Measurements from ENCODE around the gene CTBP2. TPM values are rescaled to one million over a fixed set of nuclear protein-coding genes. Genes with fewer than 3 reads are reported as not detected.

CTBP2 gene
- total and polyA plus RNA-seq, 2 of the 13 experiments (the other 11 are each of a cell fraction or from before 2014, with no cell fraction given) = 0.08 TPM; not detected in 1

- no peak for TF ChIP-seq HNRNPK (IDR thresholded peaks at IDR 0.05; ENCODE audit: low read depth, low read length, poor library complexity, severe bottlenecking)
- TF ChIP-seq ZNF256 (CRISPR knock-in tag; conservative IDR thresholded peaks at IDR 0.05) = no peak
- Histone ChIP-seq H3K4me2 (ENCODE audit: low read depth, low read length) (no peak overlapping the region), H3K79me2 (ENCODE audit: insufficient read depth, low read length) (no peaks in the 10 kb centered on the region), H3K9me3 (ENCODE audit: low read length) (peaks cover 5% of the 10 kb centered on the region; the same call in 1 of the 2 replicates), H3K4me1 (ENCODE audit: insufficient read depth, low read length) (peaks cover 9% of the 10 kb centered on the region), H4K20me1 (ENCODE audit: insufficient read depth, low read length) (no peaks in the 10 kb centered on the region), H2AFZ (ENCODE audit: low read length) (no peak overlapping the region), H3K27me3 (ENCODE audit: control insufficient read depth in 1 of 2, insufficient read depth in 2 of 2, low read length in 2 of 2) (peaks cover 15 to 67% of the 10 kb centered on the region in 2 experiments), H3K36me3 (replicated peaks in 1 of 2; ENCODE audit: control insufficient read depth in 1 of 2, insufficient read depth in 2 of 2, low read length in 2 of 2) (no peaks in the 10 kb centered on the region), H3K27ac (ENCODE audit: extremely low read length, insufficient read depth, low read length) (no peak overlapping the region), H3K4me3 (replicated peaks in 1 of 3; ENCODE audit: insufficient read depth in 1 of 3, low read depth in 2 of 3, low read length in 3 of 3) (no peak overlapping the region), H3K9ac (ENCODE audit: insufficient read depth, low read depth, low read length) (no peak overlapping the region)
- FAIRE-seq = no peak
- in situ Hi-C loops (cut with HindIII; ENCODE audit: extremely low pct_ligation_motif_present, low pct_unique_long_range_greater_than_20kb) = no loop called here
- no peak for DNase-seq (ENCODE audit: low spot score)
- intact Hi-C loops (cut with micrococcal nuclease; ENCODE audit: unreplicated experiment) = no loop called here
- POLR2A ChIA-PET = no interaction called here
- 59% methylated on average over 9 of the region's 9 CpGs for WGBS (ENCODE audit: low lambda C conversion rate)
- ATAC-seq = no peak
- BruUV-seq (replicated peaks) = no TSS peak
- CTCF ChIA-PET (ENCODE audit: low intra/inter-chr PET ratio, low total read pairs) = no interaction called here
These were observed 141.7 kb downstream of the CTBP2 start for GRCh38 chr10:125018576-125019143.

- Histone ChIP-seq H4K20me1 (ENCODE audit: insufficient read depth, low read length) (no peaks in the 10 kb centered on the region), H3K4me1 (ENCODE audit: insufficient read depth, low read length) (no peaks in the 10 kb centered on the region), H3K36me3 (replicated peaks in 1 of 2; ENCODE audit: control insufficient read depth in 1 of 2, insufficient read depth in 2 of 2, low read length in 2 of 2) (no peaks in the 10 kb centered on the region), H3K4me2 (ENCODE audit: low read depth, low read length) (no peak overlapping the region), H2AFZ (ENCODE audit: low read length) (no peak overlapping the region), H3K9me3 (ENCODE audit: low read length) (peaks cover 5% of the 10 kb centered on the region; the same call in 1 of the 2 replicates), H3K79me2 (ENCODE audit: insufficient read depth, low read length) (no peaks in the 10 kb centered on the region), H3K9ac (ENCODE audit: insufficient read depth, low read depth, low read length) (no peak overlapping the region), H3K27me3 (ENCODE audit: control insufficient read depth in 1 of 2, insufficient read depth in 2 of 2, low read length in 2 of 2) (peaks cover 11 to 67% of the 10 kb centered on the region in 2 experiments), H3K4me3 (replicated peaks in 1 of 3; ENCODE audit: insufficient read depth in 1 of 3, low read depth in 2 of 3, low read length in 3 of 3) (no peak overlapping the region), H3K27ac (ENCODE audit: extremely low read length, insufficient read depth, low read length) (no peak overlapping the region)
- no peak for FAIRE-seq
- intact Hi-C loops (cut with micrococcal nuclease; ENCODE audit: unreplicated experiment) (no loop called here), in situ Hi-C loops (cut with HindIII; ENCODE audit: extremely low pct_ligation_motif_present, low pct_unique_long_range_greater_than_20kb) (no loop called here)
- no peak for DNase-seq (ENCODE audit: low spot score)
- ChIA-PET POLR2A (no interaction called here), CTCF (ENCODE audit: low intra/inter-chr PET ratio, low total read pairs) (no interaction called here)
- 26% methylated on average over 6 of the region's 12 CpGs for WGBS (ENCODE audit: low lambda C conversion rate)
- BruUV-seq (replicated peaks) = no TSS peak
- no peak for ATAC-seq
- TF ChIP-seq TEF (CRISPR knock-in tag; IDR thresholded peaks at IDR 0.05) (no peak), SETDB1 (CRISPR knock-in tag; IDR thresholded peaks at IDR 0.05; ENCODE audit: borderline replicate concordance) (no peak), ZNF609 (CRISPR knock-in tag; IDR thresholded peaks at IDR 0.05; ENCODE audit: borderline replicate concordance) (no peak), MNT (IDR thresholded peaks at IDR 0.05) (no peak), ZNF260 (CRISPR knock-in tag; IDR thresholded peaks at IDR 0.05; ENCODE audit: borderline replicate concordance, low read depth) (no peak), IRF2 (CRISPR knock-in tag; IDR thresholded peaks at IDR 0.05) (no peak), ZMYM3 (CRISPR knock-in tag; IDR thresholded peaks at IDR 0.05) (no peak)
These were observed 142.6 kb downstream of the CTBP2 start for GRCh38 chr10:125017547-125018298.

Data from HepG2 (cell line).